SK-N-SH (cell line): ENCODE measurements around the gene DZIP1. TPM values are rescaled to one million over a fixed set of nuclear protein-coding genes. Genes with fewer than 3 reads are reported as not detected.

Source experiments
- CTCF ChIA-PET: fragments of 300-600, 350-600 bp; formaldehyde crosslinking; extraction: SDS; loops from one replicate; lab custom pipeline; 2021; lab: Yijun Ruan, JAX
- POLR2A ChIA-PET: fragments of 350-600 bp; sonication (Branson Sonifier 250); formaldehyde crosslinking; extraction: SDS; loops from one replicate; lab custom pipeline; 2020; ENCODE audit warnings: antibody characterized with exemption, inconsistent platforms; lab: Yijun Ruan, JAX
- DNase-seq: peaks from one replicate; pipeline ENCODE4 v3.0.0; 2012
- H2AFZ ChIP-seq: fragments of 200-600 bp; sonication (generic); 2 replicates; pipeline ENCODE4 v1.8.1; 2016; ENCODE audit warnings: antibody characterized with exemption, mild to moderate bottlenecking, low read depth
- H3F3A ChIP-seq: fragments of 200-600 bp; sonication (generic); replicated peaks from 2 replicates; pipeline ENCODE3; 2016; ENCODE audit warnings: antibody characterized with exemption, mild to moderate bottlenecking; ENCODE audit not compliant: insufficient read depth
- H3K27ac ChIP-seq, 2 experiments: fragments of 200-500 bp in 1 of 2; fragments of 200-600 bp in 1 of 2; sonication (Bioruptor generic) in 1 of 2; sonication (generic), shearing (Covaris generic) in 1 of 2; 2 replicates each; pipeline versions ENCODE4 v1.5.1 to v1.6.1; 2014 to 2016; ENCODE audit warnings: low read depth in 2 of 2, inconsistent platforms in 1 of 2, low read length in 1 of 2, mild to moderate bottlenecking in 1 of 2, mixed read lengths in 1 of 2
- H3K27me3 ChIP-seq: fragments of 200-600 bp; sonication (generic), shearing (Covaris generic); 2 replicates; pipeline ENCODE4 v1.6.1; 2016; ENCODE audit warnings: mixed run types; ENCODE audit not compliant: insufficient read depth
- H3K36me3 ChIP-seq, 2 experiments: fragments of 200-500 bp in 1 of 2; fragments of 200-600 bp in 1 of 2; sonication (Bioruptor generic) in 1 of 2; sonication (generic) in 1 of 2; replicated peaks in 1 of 2; 2 replicates each; pipeline versions ENCODE3 to v1.5.1; 2014 to 2016; ENCODE audit warnings: low read length in 1 of 2, mild to moderate bottlenecking in 1 of 2; ENCODE audit not compliant: insufficient read depth in 2 of 2, control insufficient read depth in 1 of 2
- H3K4me1 ChIP-seq, 2 experiments: fragments of 200-500 bp in 1 of 2; fragments of 200-600 bp in 1 of 2; sonication (Bioruptor generic) in 1 of 2; sonication (generic), shearing (Covaris generic) in 1 of 2; 2 replicates each; pipeline versions ENCODE4 v1.5.1 to v1.6.1; 2014 to 2016; ENCODE audit warnings: low read depth in 1 of 2, low read length in 1 of 2, mixed run types in 1 of 2; ENCODE audit not compliant: insufficient read depth in 2 of 2, control insufficient read depth in 1 of 2
- H3K4me2 ChIP-seq: fragments of 200-600 bp; sonication (generic), shearing (Covaris generic); 2 replicates; pipeline ENCODE4 v1.6.1; 2017; ENCODE audit warnings: mixed run types
- H3K4me3 ChIP-seq, 2 experiments: fragments of 200-500 bp in 1 of 2; fragments of 200-600 bp in 1 of 2; sonication (Bioruptor generic) in 1 of 2; sonication (generic), shearing (Covaris generic) in 1 of 2; 2 replicates each; pipeline versions ENCODE4 v1.5.1 to v1.8.1; 2014 to 2016; ENCODE audit warnings: low read depth in 2 of 2, inconsistent platforms in 1 of 2, low read length in 1 of 2, mild to moderate bottlenecking in 1 of 2, mixed read lengths in 1 of 2, moderate library complexity in 1 of 2
- H3K79me2 ChIP-seq: fragments of 200-600 bp; sonication (generic); 2 replicates; pipeline ENCODE4 v1.8.1; 2017; ENCODE audit warnings: mild to moderate bottlenecking; ENCODE audit not compliant: insufficient read depth
- H3K9ac ChIP-seq: fragments of 200-600 bp; sonication (generic); 2 replicates; pipeline ENCODE4 v1.6.1; 2017; ENCODE audit warnings: mixed run types
- H3K9me2 ChIP-seq: fragments of 200-600 bp; sonication (generic); 2 replicates; pipeline ENCODE4 v1.6.1; 2017; ENCODE audit warnings: mixed run types
- H3K9me3 ChIP-seq: fragments of 200-600 bp; sonication (generic); 2 replicates; pipeline ENCODE4 v1.6.1; 2017; ENCODE audit warnings: mixed run types, mild to moderate bottlenecking, moderate library complexity
- H4K20me1 ChIP-seq: fragments of 200-600 bp; sonication (generic); 2 replicates; pipeline ENCODE4 v1.6.1; 2017; ENCODE audit warnings: mild to moderate bottlenecking, mixed run types; ENCODE audit not compliant: insufficient read depth
- CHD2 ChIP-seq: fragments of 150-350 bp; IDR thresholded peaks from 2 replicates; pipeline ENCODE4 v1.6.1; 2018; ENCODE audit warnings: low read length; ENCODE audit not compliant: partially characterized antibody
- ELF1 ChIP-seq: IDR thresholded peaks from 2 replicates; pipeline ENCODE4 v1.4.0; 2012
- EZH2phosphoT487 ChIP-seq: fragments of 200-600 bp; sonication (generic); IDR thresholded peaks from 2 replicates; pipeline ENCODE4 v1.6.1; 2017; ENCODE audit warnings: low read depth, mixed run types, mild to moderate bottlenecking, antibody characterized with exemption, moderate library complexity, borderline replicate concordance
- FOXJ3 ChIP-seq: sonication (generic); formaldehyde crosslinking; IDR thresholded peaks from 2 replicates; pipeline ENCODE4 v1.5.1; 2020; ENCODE audit warnings: mild to moderate bottlenecking, missing genetic modification reagents
- FOXM1 ChIP-seq: IDR thresholded peaks from 2 replicates; pipeline ENCODE4 v1.4.0; 2012; ENCODE audit warnings: low read depth, mild to moderate bottlenecking
- GABPA ChIP-seq: IDR thresholded peaks from 2 replicates; pipeline ENCODE4 v1.4.0; 2012; ENCODE audit warnings: low read depth, mild to moderate bottlenecking
- GATA2 ChIP-seq: sonication (generic); formaldehyde crosslinking; IDR thresholded peaks from 2 replicates; pipeline ENCODE4 v1.5.0; 2020; ENCODE audit warnings: mild to moderate bottlenecking, missing genetic modification reagents
- MXI1 ChIP-seq: IDR thresholded peaks from 2 replicates; pipeline ENCODE4 v1.6.1; 2012; ENCODE audit warnings: mild to moderate bottlenecking, low read depth, low read length, improper control_type of control experiment
- RAD21 ChIP-seq: IDR thresholded peaks from 2 replicates; pipeline ENCODE4 v1.6.1; 2012; ENCODE audit warnings: mild to moderate bottlenecking, low read length
- RCOR1 ChIP-seq: fragments of 150-350 bp; IDR thresholded peaks from 2 replicates; pipeline ENCODE4 v1.6.1; 2017; ENCODE audit warnings: antibody characterized with exemption, low read length
- RXRA ChIP-seq: IDR thresholded peaks from 2 replicates; pipeline ENCODE4 v1.4.0; 2012; ENCODE audit warnings: low read depth, mild to moderate bottlenecking, borderline replicate concordance
- SMC3 ChIP-seq: IDR thresholded peaks from 2 replicates; pipeline ENCODE4 v1.6.1; 2012; ENCODE audit warnings: low read depth, low read length, improper control_type of control experiment
- TEAD4 ChIP-seq: IDR thresholded peaks from 2 replicates; pipeline ENCODE4 v1.4.0; 2012; ENCODE audit warnings: mild to moderate bottlenecking, borderline replicate concordance; ENCODE audit not compliant: insufficient read depth
- YY1 ChIP-seq: IDR thresholded peaks from 2 replicates; pipeline ENCODE4 v1.4.0; 2012; ENCODE audit warnings: low read depth, mild to moderate bottlenecking
- WGBS: methylation state at CpG from one replicate; pipeline ENCODE4 v1.1.6; 2017; ENCODE audit warnings: low lambda C conversion rate; 5-methylcytosine and 5-hydroxymethylcytosine counted together
- polyA plus RNA-seq, 3 experiments: library from polyadenylated mRNA; depleted of rRNA; stranded (reverse); fragments of >200 nt; gene quantifications; 2 replicates each; pipeline ENCODE4 v1.2.3, GENCODE V29; 2012
- TF ChIP-seq, protein P1 (sequence below): IDR thresholded peaks from 2 replicates; pipeline ENCODE4 v1.4.0; 2012; ENCODE audit warnings: low read depth, borderline replicate concordance
- TF ChIP-seq, protein P2 (sequence below): IDR thresholded peaks from 2 replicates; pipeline ENCODE4 v1.4.0; 2012; ENCODE audit warnings: low read depth, borderline replicate concordance
- TF ChIP-seq, protein P3 (sequence below): IDR thresholded peaks from 2 replicates; pipeline ENCODE4 v1.6.1; 2012; ENCODE audit warnings: mild to moderate bottlenecking, low read depth, low read length, moderate library complexity
- TF ChIP-seq, protein P4 (sequence below): fragments of 200-600 bp; sonication (generic); IDR thresholded peaks from 2 replicates; pipeline ENCODE4 v1.6.1; 2017; ENCODE audit warnings: antibody characterized with exemption, mild to moderate bottlenecking, moderate library complexity

The DZIP1 gene
- polyA plus RNA-seq, 1 of the 3 experiments (the other 2 are of a cell fraction), result 15.0 TPM

DNA sequence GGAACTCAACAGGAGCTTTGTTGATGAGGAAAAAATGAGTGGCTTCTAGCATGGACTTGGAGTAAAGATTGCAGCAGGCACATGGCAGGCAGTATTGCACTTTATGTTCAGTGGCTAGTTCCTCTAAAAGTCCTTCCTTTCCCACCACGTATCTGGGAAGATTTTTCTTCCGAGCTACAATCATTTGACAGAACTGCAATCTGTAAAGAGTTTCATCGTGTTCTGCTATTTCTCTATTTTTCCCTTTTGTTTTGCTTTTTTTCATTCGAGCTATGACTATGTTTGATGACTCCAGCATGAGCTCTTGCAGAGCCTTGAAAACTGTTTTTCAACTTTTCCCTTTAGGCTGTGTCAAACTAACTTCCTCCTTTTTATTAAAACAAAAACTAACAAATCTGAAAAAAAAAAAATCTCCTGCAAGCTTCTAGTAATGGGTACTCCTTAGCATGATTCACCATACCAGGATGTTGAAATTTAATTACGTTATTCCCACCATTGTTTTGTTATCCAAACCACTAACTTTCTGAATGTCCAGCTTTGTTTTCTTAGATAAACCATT lies 79.7 kb downstream of the DZIP1 start:
- H3K4me2 ChIP-seq, result no peak overlapping the region
- no peaks in the 10 kb centered on the region for H3K9me2 ChIP-seq
- TF ChIP-seq, protein P1, sequence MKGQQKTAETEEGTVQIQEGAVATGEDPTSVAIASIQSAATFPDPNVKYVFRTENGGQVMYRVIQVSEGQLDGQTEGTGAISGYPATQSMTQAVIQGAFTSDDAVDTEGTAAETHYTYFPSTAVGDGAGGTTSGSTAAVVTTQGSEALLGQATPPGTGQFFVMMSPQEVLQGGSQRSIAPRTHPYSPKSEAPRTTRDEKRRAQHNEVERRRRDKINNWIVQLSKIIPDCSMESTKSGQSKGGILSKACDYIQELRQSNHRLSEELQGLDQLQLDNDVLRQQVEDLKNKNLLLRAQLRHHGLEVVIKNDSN, result no peak
- TF ChIP-seq FOXM1 (no peak), GABPA (no peak), EZH2phosphoT487 (no peak), CHD2 (no peak), MXI1 (no peak), TEAD4 (no peak), YY1 (no peak), RCOR1 (no peak), SMC3 (no peak), GATA2 (CRISPR knock-in tag) (no peak)
- TF ChIP-seq, protein P2, sequence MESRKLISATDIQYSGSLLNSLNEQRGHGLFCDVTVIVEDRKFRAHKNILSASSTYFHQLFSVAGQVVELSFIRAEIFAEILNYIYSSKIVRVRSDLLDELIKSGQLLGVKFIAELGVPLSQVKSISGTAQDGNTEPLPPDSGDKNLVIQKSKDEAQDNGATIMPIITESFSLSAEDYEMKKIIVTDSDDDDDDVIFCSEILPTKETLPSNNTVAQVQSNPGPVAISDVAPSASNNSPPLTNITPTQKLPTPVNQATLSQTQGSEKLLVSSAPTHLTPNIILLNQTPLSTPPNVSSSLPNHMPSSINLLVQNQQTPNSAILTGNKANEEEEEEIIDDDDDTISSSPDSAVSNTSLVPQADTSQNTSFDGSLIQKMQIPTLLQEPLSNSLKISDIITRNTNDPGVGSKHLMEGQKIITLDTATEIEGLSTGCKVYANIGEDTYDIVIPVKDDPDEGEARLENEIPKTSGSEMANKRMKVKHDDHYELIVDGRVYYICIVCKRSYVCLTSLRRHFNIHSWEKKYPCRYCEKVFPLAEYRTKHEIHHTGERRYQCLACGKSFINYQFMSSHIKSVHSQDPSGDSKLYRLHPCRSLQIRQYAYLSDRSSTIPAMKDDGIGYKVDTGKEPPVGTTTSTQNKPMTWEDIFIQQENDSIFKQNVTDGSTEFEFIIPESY, result no peak
- H2AFZ ChIP-seq, result no peak overlapping the region
- ChIA-PET CTCF (interaction anchor here (0.5 to 2.7 kb wide), 6 partner anchors 10 to 270 kb away, joined by 3 to 14 read pairs (median 4); no protein-coding TSS in a partner anchor), POLR2A (no interaction called here)
- H3K9me3 ChIP-seq, result no peaks in the 10 kb centered on the region
- WGBS, result 45% methylated on average over 5 of the region's 5 CpGs
- H3K9ac ChIP-seq, result no peak overlapping the region
- no peak overlapping the region for H3K27ac ChIP-seq
- no peaks in the 10 kb centered on the region for H3K27me3 ChIP-seq
- no peaks in the 10 kb centered on the region for H3K36me3 ChIP-seq
- no peaks in the 10 kb centered on the region for H3K79me2 ChIP-seq
- no peaks in the 10 kb centered on the region for H4K20me1 ChIP-seq
- H3K4me3 ChIP-seq, result no peak overlapping the region
- peaks cover 5% of the 10 kb centered on the region for H3F3A ChIP-seq
- H3K4me1 ChIP-seq, result no peaks in the 10 kb centered on the region
- no peak for DNase-seq

DNA sequence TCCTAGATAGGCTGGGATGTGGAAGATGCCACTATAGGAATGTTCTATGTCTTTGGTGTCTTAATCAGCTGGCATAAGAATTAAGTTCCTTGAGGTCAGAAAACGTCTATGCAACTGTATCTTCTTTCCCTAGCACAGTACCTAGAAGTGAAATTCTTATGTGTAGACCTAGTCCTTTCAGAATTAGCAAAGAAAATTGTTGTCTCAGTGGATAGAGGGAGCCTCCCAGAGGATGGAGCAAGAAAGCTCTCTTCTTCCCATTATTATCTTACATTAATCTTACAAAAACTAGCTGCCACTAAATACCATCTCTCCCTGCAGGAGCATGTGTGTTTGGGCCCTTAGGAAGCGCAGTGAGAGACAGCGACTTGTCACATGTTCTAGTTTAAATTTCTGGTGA lies 80.4 kb downstream of the DZIP1 start:
- H3K79me2 ChIP-seq, result no peaks in the 10 kb centered on the region
- no peak overlapping the region for H2AFZ ChIP-seq
- no peaks in the 10 kb centered on the region for H3K9me2 ChIP-seq
- H3K27me3 ChIP-seq, result no peaks in the 10 kb centered on the region
- 62% methylated on average over 3 of the region's 3 CpGs for WGBS
- CTCF ChIA-PET, result interaction anchor here (1.0 to 2.7 kb wide), 7 partner anchors 10 to 270 kb away, joined by 3 to 14 read pairs (median 3); no protein-coding TSS in a partner anchor
- no peak for DNase-seq
- POLR2A ChIA-PET, result no interaction called here
- no peaks in the 10 kb centered on the region for H3K4me1 ChIP-seq
- no peak overlapping the region for H3K9ac ChIP-seq
- peaks cover 5% of the 10 kb centered on the region for H3F3A ChIP-seq
- no peak overlapping the region for H3K27ac ChIP-seq
- no peaks in the 10 kb centered on the region for H3K36me3 ChIP-seq
- no peak overlapping the region for H3K4me3 ChIP-seq
- no peaks in the 10 kb centered on the region for H3K9me3 ChIP-seq
- H4K20me1 ChIP-seq, result no peaks in the 10 kb centered on the region
- H3K4me2 ChIP-seq, result no peak overlapping the region
- TF ChIP-seq, protein P1, result no peak
- TF ChIP-seq RCOR1 (no peak), YY1 (no peak), RXRA (no peak), ELF1 (no peak), RAD21 (peak; percentile 18; the same call in 1 of the 2 replicates), FOXJ3 (CRISPR knock-in tag) (no peak), MXI1 (no peak), GABPA (no peak)
- TF ChIP-seq, protein P3, sequence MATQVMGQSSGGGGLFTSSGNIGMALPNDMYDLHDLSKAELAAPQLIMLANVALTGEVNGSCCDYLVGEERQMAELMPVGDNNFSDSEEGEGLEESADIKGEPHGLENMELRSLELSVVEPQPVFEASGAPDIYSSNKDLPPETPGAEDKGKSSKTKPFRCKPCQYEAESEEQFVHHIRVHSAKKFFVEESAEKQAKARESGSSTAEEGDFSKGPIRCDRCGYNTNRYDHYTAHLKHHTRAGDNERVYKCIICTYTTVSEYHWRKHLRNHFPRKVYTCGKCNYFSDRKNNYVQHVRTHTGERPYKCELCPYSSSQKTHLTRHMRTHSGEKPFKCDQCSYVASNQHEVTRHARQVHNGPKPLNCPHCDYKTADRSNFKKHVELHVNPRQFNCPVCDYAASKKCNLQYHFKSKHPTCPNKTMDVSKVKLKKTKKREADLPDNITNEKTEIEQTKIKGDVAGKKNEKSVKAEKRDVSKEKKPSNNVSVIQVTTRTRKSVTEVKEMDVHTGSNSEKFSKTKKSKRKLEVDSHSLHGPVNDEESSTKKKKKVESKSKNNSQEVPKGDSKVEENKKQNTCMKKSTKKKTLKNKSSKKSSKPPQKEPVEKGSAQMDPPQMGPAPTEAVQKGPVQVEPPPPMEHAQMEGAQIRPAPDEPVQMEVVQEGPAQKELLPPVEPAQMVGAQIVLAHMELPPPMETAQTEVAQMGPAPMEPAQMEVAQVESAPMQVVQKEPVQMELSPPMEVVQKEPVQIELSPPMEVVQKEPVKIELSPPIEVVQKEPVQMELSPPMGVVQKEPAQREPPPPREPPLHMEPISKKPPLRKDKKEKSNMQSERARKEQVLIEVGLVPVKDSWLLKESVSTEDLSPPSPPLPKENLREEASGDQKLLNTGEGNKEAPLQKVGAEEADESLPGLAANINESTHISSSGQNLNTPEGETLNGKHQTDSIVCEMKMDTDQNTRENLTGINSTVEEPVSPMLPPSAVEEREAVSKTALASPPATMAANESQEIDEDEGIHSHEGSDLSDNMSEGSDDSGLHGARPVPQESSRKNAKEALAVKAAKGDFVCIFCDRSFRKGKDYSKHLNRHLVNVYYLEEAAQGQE, result no peak
- TF ChIP-seq, protein P4, sequence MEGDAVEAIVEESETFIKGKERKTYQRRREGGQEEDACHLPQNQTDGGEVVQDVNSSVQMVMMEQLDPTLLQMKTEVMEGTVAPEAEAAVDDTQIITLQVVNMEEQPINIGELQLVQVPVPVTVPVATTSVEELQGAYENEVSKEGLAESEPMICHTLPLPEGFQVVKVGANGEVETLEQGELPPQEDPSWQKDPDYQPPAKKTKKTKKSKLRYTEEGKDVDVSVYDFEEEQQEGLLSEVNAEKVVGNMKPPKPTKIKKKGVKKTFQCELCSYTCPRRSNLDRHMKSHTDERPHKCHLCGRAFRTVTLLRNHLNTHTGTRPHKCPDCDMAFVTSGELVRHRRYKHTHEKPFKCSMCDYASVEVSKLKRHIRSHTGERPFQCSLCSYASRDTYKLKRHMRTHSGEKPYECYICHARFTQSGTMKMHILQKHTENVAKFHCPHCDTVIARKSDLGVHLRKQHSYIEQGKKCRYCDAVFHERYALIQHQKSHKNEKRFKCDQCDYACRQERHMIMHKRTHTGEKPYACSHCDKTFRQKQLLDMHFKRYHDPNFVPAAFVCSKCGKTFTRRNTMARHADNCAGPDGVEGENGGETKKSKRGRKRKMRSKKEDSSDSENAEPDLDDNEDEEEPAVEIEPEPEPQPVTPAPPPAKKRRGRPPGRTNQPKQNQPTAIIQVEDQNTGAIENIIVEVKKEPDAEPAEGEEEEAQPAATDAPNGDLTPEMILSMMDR, result peak; percentile 43
